ENCODE results near the gene SARS1.

SARS1 gene

GRCh38 chr1:109251277-109252166 lies 37.8 kb downstream of the SARS1 start:
- no peak for DNase-seq

DNA sequence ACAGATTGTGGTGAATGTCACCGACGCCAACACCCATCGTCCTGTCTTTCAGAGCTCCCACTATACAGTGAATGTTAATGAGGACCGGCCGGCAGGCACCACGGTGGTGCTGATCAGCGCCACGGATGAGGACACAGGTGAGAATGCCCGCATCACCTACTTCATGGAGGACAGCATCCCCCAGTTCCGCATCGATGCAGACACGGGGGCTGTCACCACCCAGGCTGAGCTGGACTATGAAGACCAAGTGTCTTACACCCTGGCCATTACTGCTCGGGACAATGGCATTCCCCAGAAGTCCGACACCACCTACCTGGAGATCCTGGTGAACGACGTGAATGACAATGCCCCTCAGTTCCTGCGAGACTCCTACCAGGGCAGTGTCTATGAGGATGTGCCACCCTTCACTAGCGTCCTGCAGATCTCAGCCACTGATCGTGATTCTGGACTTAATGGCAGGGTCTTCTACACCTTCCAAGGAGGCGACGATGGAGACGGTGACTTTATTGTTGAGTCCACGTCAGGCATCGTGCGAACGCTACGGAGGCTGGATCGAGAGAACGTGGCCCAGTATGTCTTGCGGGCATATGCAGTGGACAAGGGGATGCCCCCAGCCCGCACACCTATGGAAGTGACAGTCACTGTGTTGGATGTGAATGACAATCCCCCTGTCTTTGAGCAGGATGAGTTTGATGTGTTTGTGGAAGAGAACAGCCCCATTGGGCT lies 38.6 kb downstream of the SARS1 start:
- DNase-seq: no peak

DNA sequence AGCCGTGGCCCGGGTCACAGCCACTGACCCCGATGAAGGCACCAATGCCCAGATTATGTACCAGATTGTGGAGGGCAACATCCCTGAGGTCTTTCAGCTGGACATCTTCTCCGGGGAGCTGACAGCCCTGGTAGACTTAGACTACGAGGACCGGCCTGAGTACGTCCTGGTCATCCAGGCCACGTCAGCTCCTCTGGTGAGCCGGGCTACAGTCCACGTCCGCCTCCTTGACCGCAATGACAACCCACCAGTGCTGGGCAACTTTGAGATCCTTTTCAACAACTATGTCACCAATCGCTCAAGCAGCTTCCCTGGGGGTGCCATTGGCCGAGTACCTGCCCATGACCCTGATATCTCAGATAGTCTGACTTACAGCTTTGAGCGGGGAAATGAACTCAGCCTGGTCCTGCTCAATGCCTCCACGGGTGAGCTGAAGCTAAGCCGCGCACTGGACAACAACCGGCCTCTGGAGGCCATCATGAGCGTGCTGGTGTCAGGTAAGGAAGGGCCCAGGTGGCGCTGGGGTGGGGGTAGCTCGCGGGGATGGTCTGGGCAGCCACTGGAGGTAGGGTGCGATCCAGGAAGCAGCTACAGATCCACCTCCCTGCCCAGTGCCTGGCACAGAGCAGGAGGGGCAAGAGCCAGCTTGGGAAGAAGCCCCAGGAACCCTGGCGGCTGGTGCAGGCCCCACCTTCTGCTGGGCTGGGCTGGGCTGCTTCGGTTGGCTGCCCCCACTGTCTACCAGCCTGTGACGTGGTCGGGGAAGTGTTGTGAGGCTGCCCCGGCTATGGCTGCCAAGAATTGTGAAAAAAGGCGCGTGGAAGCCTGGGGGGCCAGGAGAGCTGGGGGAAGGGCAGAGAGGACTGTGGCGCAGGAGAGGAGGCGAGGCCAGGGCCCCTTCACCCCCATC lies 39.4 kb downstream of the SARS1 start:
- no peak for DNase-seq

GRCh38 chr1:109253803-109254620 lies 40.3 kb downstream of the SARS1 start:
- DNase-seq: no peak

GRCh38 chr1:109254621-109255096 lies 40.9 kb downstream of the SARS1 start:
- no peak for DNase-seq

DNA sequence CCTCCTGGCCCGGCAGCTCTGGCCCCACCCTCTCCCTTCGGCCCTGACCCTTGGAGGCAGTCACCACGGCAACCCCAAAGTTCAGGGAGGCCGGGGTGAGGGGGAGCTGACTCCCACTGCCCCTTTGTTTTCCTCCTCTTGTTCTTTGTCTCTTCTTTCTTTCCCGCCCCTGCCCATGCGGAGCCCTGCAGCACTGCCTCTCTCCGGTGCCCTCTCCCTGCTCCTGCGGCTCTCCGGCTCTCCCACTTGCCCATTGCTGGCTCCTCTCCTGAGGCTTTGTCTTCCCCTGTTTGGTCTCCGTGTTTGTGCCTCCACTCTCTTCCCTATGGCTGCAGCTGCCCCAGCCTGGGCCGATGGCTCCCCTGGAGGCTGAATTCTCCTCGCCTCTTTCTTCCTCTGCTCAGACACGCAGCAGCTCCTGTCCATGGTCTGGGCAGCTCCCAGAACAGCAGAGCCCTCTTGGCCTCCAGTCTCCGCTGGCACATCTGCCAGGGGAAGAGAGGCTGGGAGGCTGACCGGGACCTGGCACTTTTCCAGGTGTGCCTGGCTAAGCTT lies 41.5 kb downstream of the SARS1 start:
- no peak for DNase-seq

DNA sequence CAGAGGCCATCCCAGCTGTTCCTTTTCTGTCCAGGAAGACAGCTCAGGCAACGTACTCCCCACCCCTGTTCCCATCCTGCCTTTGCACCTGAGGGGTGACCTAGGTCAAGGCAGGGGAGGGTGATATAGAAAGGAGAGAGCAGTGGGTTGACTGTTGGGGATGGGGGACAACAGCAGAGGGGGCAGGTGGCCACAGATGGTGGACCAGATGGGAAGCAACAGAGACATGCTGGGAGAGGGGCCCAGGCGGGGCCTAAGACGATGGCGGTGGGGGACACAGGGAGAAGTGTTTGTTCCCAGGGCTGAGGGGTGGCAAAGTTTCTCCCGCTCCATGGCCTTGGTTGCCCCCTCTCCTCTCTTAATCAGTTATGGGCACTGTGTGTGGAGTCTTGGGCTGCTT lies 42.0 kb downstream of the SARS1 start:
- no peak for DNase-seq

DNA sequence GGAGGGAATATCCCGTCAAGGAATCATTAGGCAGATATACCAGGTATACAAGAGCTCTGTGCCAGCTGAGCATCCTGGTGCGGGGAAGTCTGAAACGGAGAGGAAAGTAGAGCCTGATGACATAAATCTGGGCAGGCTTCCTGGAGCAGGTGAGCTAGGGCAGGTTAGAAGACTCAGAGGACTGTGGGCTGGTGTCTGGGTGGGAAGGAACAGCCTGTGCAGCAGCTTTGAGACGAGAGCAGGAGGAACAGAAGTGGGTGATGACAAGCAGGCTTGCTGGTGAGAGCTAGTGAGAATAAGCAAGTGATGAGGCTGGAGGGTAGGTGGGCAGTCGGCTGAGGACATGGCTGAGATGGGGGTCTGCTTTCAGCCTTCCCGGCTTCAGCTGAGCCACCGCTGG lies 42.4 kb downstream of the SARS1 start:
- no peak for DNase-seq

- no peak for DNase-seq
Measured at GRCh38 chr1:109256971-109257681, 43.4 kb downstream of the SARS1 start.

DNA sequence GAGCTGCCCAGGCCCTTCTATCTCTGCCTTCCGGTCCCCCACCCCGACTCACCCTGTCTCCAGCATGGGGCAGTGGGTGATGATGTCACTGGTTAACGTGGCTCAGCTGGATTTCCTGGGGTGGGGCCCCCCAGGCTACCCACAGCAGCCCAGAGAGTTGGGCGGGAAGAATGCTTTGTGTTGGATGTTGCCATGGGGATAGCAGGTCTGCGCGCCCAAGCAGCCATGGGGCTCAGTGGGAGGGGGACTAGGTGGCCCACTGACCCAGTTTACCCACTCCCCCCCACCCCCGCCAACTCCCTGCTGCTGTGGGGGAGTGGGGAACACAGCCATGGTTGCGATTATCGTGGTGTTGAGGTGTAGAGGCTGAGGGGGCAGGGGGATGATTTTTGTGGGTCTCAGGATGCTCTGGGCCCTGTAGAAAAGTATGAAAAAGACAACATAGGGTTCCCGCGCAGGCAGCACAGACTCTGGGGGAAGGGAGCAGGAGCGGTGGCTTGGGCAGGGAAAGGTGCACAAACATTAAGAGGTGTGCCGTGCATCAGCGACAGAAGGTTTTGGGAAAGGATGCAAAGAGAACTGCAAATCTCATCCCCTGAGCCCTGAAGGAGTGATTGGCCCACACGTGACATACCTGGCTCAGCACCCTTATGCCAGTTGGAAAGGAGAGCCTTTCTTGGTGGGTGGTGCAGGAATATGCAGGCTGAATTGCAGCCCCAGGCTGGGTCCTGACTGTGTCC lies 44.1 kb downstream of the SARS1 start:
- DNase-seq: no peak

GRCh38 chr1:109258481-109259466 lies 45.1 kb downstream of the SARS1 start:
- no peak for DNase-seq

DNA sequence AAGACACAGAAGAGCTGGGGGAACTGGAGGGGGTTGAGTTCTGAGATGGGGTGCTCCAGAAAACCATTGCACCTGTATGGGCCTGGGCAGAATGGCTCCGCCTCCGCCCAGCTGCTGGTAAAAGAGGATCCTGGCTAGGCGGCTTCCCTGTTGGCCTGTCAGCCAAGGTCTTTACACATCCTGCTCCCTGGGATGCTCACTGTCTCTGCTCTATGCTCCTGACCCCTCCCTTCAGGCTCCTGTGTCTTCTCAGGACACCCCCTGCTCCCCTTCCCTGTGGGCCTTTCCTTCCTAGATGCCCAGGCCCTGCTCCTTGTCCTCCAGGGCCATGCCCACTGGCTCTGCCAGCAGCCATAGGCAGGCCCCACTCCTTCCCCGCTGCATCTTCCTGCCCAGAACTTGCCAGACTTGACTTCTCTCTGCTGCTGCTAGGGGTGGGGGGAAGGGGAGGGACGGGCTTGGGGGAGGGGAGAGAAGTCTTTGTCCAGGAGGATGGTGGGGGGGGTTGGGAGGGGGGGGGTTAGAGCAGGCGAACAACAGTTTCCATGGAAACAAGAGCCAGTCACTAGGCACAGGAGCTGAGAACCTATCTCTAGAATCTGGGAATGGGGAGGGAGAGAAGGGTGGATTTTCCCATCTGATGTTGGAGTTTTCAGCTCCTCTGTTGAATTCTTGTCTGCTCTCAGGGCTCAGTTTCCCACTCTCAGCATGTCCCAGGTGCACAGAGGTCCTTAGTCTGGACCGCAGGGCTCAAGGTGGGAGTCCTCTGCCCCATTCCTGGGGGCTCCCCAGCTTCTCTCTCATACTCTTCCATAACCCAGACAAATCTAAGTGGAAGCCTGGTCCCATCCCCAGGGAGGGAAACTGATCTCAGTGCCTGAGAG lies 46.2 kb downstream of the SARS1 start:
- DNase-seq: no peak

DNA sequence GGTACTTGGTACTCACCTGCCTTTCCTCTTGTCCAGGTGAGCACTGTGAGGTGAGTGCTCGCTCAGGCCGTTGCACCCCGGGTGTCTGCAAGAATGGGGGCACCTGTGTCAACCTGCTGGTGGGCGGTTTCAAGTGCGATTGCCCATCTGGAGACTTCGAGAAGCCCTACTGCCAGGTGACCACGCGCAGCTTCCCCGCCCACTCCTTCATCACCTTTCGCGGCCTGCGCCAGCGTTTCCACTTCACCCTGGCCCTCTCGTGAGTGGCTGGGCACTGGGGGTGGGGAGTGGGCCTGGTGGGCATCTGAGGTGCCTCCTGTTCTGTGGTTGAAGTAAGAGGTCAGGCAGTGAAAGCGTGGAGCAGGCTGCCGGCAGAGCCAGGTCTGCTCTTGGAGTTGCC lies 47.3 kb downstream of the SARS1 start:
- no peak for DNase-seq

GRCh38 chr1:109261578-109261977 lies 47.9 kb downstream of the SARS1 start:
- DNase-seq: no peak

GRCh38 chr1:109262231-109263055 lies 48.7 kb downstream of the SARS1 start:
- DNase-seq: no peak

GRCh38 chr1:109263234-109263596 lies 49.5 kb downstream of the SARS1 start:
- DNase-seq: no peak
